GM23338 (cell line): ENCODE results near the gene NUAK2. TPM values are rescaled to one million over a fixed set of nuclear protein-coding genes. Genes with fewer than 3 reads are reported as not detected.

ENCODE experiments used
- ATAC-seq: fragments of 200-7000 bp; cut with Tn5 transposase; 3 replicates; pipeline ENCODE4 v1.9.1; 2020
- DNase-seq: peaks from one replicate; pipeline ENCODE4 v3.0.0-alpha.2; 2015; ENCODE audit warnings: low spot score
- H2AFZ ChIP-seq: fragments of 200-600 bp; sonication (generic); 2 replicates; pipeline ENCODE4 v1.8.0; 2016; ENCODE audit warnings: antibody characterized with exemption, mild to moderate bottlenecking, moderate library complexity
- H3F3A ChIP-seq: fragments of 200-600 bp; sonication (generic); replicated peaks from 2 replicates; pipeline ENCODE4 v1.8.0; 2017; ENCODE audit warnings: antibody characterized with exemption, mixed run types, low read depth
- H3K27ac ChIP-seq: fragments of 200-600 bp; sonication (generic); 2 replicates; pipeline ENCODE4 v1.6.1; 2016; ENCODE audit warnings: low read depth
- H3K27me3 ChIP-seq: fragments of 200-600 bp; sonication (generic); 2 replicates; pipeline ENCODE4 v1.8.0; 2016; ENCODE audit warnings: mild to moderate bottlenecking, mixed run types, moderate library complexity; ENCODE audit not compliant: insufficient read depth
- H3K36me3 ChIP-seq: fragments of 200-600 bp; sonication (generic); 2 replicates; pipeline ENCODE4 v1.8.0; 2016; ENCODE audit warnings: mild to moderate bottlenecking; ENCODE audit not compliant: insufficient read depth
- H3K4me1 ChIP-seq: fragments of 200-600 bp; sonication (generic); 2 replicates; pipeline ENCODE4 v1.8.0; 2016; ENCODE audit warnings: mild to moderate bottlenecking, moderate library complexity; ENCODE audit not compliant: insufficient read depth
- H3K4me2 ChIP-seq: fragments of 200-600 bp; sonication (generic); 2 replicates; pipeline ENCODE4 v1.7.1; 2017; ENCODE audit warnings: mixed run types
- H3K4me3 ChIP-seq: fragments of 200-600 bp; sonication (generic); 2 replicates; pipeline ENCODE4 v1.6.1; 2016; ENCODE audit warnings: mixed run types
- H3K79me2 ChIP-seq: fragments of 200-600 bp; sonication (generic); replicated peaks from 2 replicates; pipeline ENCODE4 v1.8.0; 2017; ENCODE audit warnings: mild to moderate bottlenecking; ENCODE audit not compliant: insufficient read depth
- H3K9me2 ChIP-seq: fragments of 200-600 bp; sonication (generic); 2 replicates; pipeline ENCODE4 v1.8.0; 2017; ENCODE audit not compliant: insufficient read depth
- H4K20me1 ChIP-seq: fragments of 200-600 bp; sonication (generic); replicated peaks from 2 replicates; pipeline ENCODE4 v1.8.0; 2017; ENCODE audit warnings: mild to moderate bottlenecking; ENCODE audit not compliant: insufficient read depth
- H3K27ac Mint-ChIP-seq: 2 replicates; pipeline ENCODE4 v1.8.0; 2020; ENCODE audit warnings: inconsistent platforms, mild to moderate bottlenecking, moderate library complexity, mixed read lengths
- H3K27me3 Mint-ChIP-seq: 3 replicates; pipeline ENCODE4 v1.8.0; 2022; ENCODE audit warnings: low read depth, mild to moderate bottlenecking, moderate library complexity, mixed read lengths, inconsistent platforms; ENCODE audit not compliant: insufficient read depth, poor library complexity
- H3K36me3 Mint-ChIP-seq: 3 replicates; pipeline ENCODE4 v1.8.0; 2021; ENCODE audit warnings: low read depth, mild to moderate bottlenecking, inconsistent platforms, moderate library complexity, mixed read lengths
- H3K4me1 Mint-ChIP-seq: 3 replicates; pipeline ENCODE4 v1.8.0; 2020; ENCODE audit warnings: mild to moderate bottlenecking, inconsistent platforms, mixed read lengths
- H3K4me3 Mint-ChIP-seq: 3 replicates; pipeline ENCODE4 v1.8.0; 2021; ENCODE audit warnings: moderate library complexity, mild to moderate bottlenecking, inconsistent platforms, mixed read lengths
- H3K9me3 Mint-ChIP-seq: 3 replicates; pipeline ENCODE4 v1.8.0; 2020; ENCODE audit warnings: moderate library complexity, mild to moderate bottlenecking, inconsistent platforms, mixed read lengths
- CREB1 ChIP-seq: fragments of 250-450 bp; sonication (Bioruptor Pico); IDR thresholded peaks from 2 replicates; pipeline ENCODE4 v1.5.0; 2020; ENCODE audit warnings: low read depth, mild to moderate bottlenecking, moderate library complexity
- CTCF ChIP-seq, 2 experiments: fragments of 200-600 bp in 1 of 2; sonication (generic) in 1 of 2; conservative IDR thresholded peaks; 2 replicates each; pipeline versions ENCODE4 v1.5.1 to v1.6.1; 2016 to 2017; ENCODE audit warnings: antibody characterized with exemption in 2 of 2, low read depth in 2 of 2, mild to moderate bottlenecking in 2 of 2, moderate library complexity in 1 of 2
- ETS1 ChIP-seq: IDR thresholded peaks from 2 replicates; pipeline ENCODE4 v1.6.1; 2016; ENCODE audit warnings: antibody characterized with exemption
- EZH2 ChIP-seq: fragments of 200-600 bp; sonication (generic); IDR thresholded peaks from one replicate; pipeline ENCODE4 v1.8.0; 2017; ENCODE audit warnings: antibody characterized with exemption, mild to moderate bottlenecking, low read depth; ENCODE audit not compliant: unreplicated experiment
- EZH2phosphoT487 ChIP-seq: fragments of 200-600 bp; sonication (generic); IDR thresholded peaks from one replicate; pipeline ENCODE4 v1.8.1; 2018; ENCODE audit warnings: antibody characterized with exemption; ENCODE audit not compliant: unreplicated experiment
- JUNB ChIP-seq: IDR thresholded peaks from one replicate; pipeline ENCODE4 v1.6.1; 2016; ENCODE audit warnings: antibody characterized with exemption; ENCODE audit not compliant: unreplicated experiment
- NANOG ChIP-seq: IDR thresholded peaks from 2 replicates; pipeline ENCODE4 v1.6.1; 2016; ENCODE audit warnings: antibody characterized with exemption, borderline replicate concordance
- POLR2AphosphoS5 ChIP-seq: IDR thresholded peaks from 2 replicates; pipeline ENCODE4 v1.6.1; 2016; ENCODE audit warnings: antibody characterized with exemption, low read depth
- STAT1 ChIP-seq: IDR thresholded peaks from one replicate; pipeline ENCODE4 v1.6.1; 2016; ENCODE audit warnings: antibody characterized with exemption; ENCODE audit not compliant: unreplicated experiment
- ZNF114 ChIP-seq: fragments of 250-450 bp; sonication (Bioruptor Pico); IDR thresholded peaks from 2 replicates; pipeline ENCODE4 v1.5.0; 2020; ENCODE audit warnings: mild to moderate bottlenecking, moderate library complexity
- ZNF331 ChIP-seq: fragments of 250-450 bp; sonication (Bioruptor Pico); IDR thresholded peaks from 2 replicates; pipeline ENCODE4 v1.5.0; 2020; ENCODE audit warnings: low read depth, mild to moderate bottlenecking, moderate library complexity
- ZNF462 ChIP-seq: fragments of 250-450 bp; sonication (Bioruptor Pico); IDR thresholded peaks from 2 replicates; pipeline ENCODE4 v1.5.0; 2020; ENCODE audit warnings: mild to moderate bottlenecking, moderate library complexity
- polyA plus RNA-seq: library from polyadenylated mRNA; unstranded; fragments of >200 nt; fragmentation: Nextera tagmentation; extraction: Ambion mirVana; gene quantifications from 2 replicates; pipeline ENCODE4 v1.2.1, GENCODE V29; 2016
- total RNA-seq: library from RNA; depleted of rRNA; stranded (reverse); fragments of >200 nt; shearing (Covaris generic); gene quantifications from 2 replicates; pipeline ENCODE4 v1.2.3, GENCODE V29; 2014

NUAK2 gene
- total and polyA plus RNA-seq, 2 experiments from 2014 or later = 7.8 to 15.3 TPM

DNA sequence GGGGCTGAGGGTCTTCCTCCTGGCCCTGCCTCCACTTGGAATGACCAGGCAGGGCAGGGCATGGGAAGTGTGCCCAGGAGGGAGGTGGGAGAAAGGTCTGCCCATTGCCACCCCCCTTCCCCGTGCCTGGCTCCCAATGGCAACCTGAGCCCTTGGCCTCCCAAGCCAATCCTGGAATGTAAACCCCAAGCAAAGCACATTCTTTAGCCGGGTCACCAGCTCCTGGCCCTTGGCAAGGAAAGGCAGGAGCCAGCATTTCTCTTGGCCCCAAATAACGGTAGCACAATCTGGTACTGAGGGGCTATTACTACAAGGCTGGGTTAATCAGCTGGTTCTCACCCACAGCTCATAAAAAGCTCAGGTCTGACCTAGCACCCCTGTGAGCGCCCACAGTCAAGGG is 6.9 kb upstream of the NUAK2 start (continued):
- no peak for TF ChIP-seq POLR2AphosphoS5
- TF ChIP-seq EZH2phosphoT487 = no peak

DNA sequence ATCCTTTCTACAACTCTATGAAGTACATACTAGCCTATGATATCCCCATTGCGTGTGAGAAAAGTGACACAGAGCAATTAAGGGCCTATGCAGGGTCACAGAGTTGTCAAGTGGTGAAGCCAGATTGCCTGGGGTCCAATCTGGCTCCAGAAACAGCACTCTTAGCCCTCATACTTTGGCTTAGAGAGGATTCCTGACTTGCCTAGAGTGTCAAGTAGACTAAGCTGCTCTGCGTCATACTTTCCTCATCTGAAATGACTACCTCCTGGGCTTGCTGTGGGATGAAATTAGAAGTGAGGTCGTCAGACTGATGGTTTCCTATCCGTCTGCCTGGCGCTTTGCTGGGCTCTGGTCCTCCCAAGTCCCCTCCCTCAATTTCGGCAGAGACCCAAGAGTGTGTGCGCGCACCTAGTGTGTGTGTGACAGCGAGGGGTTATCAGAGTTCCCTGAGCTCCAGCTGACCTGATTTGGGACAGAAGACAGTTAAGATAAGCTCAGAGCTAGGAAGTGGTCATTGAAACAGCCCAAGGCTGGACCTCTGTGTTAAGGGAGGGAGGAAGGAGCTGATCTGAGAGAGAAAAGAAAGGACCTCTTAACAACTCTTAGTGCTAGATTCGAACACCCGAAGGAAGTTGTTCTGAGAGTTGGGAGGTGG is 5.4 kb upstream of the NUAK2 start:
- no peaks in the 10 kb centered on the region for H3K9me3 Mint-ChIP-seq
- H3K4me1 ChIP-seq = peaks cover 2% of the 10 kb centered on the region
- no peak overlapping the region for H3K27ac Mint-ChIP-seq
- no peak for ATAC-seq
- H3K4me2 ChIP-seq = no peak overlapping the region
- no peaks in the 10 kb centered on the region for H3K36me3 ChIP-seq
- H3K36me3 Mint-ChIP-seq = no peaks in the 10 kb centered on the region
- no peaks in the 10 kb centered on the region for H3K79me2 ChIP-seq
- H3K4me1 Mint-ChIP-seq = peaks cover 14% of the 10 kb centered on the region
- H3F3A ChIP-seq = peaks cover 4% of the 10 kb centered on the region; the same call in 1 of the 2 replicates
- DNase-seq = no peak
- no peak overlapping the region for H2AFZ ChIP-seq
- no peak overlapping the region for H3K4me3 ChIP-seq
- H3K9me2 ChIP-seq = peaks cover 4% of the 10 kb centered on the region; the same call in 1 of the 2 replicates
- no peaks in the 10 kb centered on the region; the same call in 1 of the 2 replicates for H3K27me3 ChIP-seq
- no peak overlapping the region for H3K4me3 Mint-ChIP-seq
- H3K27me3 Mint-ChIP-seq = peaks cover 14% of the 10 kb centered on the region
- no peaks in the 10 kb centered on the region for H4K20me1 ChIP-seq
- H3K27ac ChIP-seq = no peak overlapping the region
- no peak for TF ChIP-seq ETS1
- no peak for TF ChIP-seq EZH2phosphoT487
- no peak for TF ChIP-seq POLR2AphosphoS5
- TF ChIP-seq CREB1 = no peak
- no peak for TF ChIP-seq NANOG
- no peak for TF ChIP-seq CTCF (conservative IDR thresholded peaks at IDR 0.05; ENCODE audit: low read depth in 2 of 2)
- TF ChIP-seq STAT1 = no peak
- TF ChIP-seq JUNB = no peak
- TF ChIP-seq ZNF462 (CRISPR knock-in tag) = no peak
- TF ChIP-seq ZNF331 (CRISPR knock-in tag) = no peak
- TF ChIP-seq EZH2 = no peak
- TF ChIP-seq ZNF114 = no peak
